ENCODE data around the gene DHX58. TPM values are rescaled to one million over a fixed set of nuclear protein-coding genes. Genes with fewer than 3 reads are reported as not detected.

DHX58 gene
- total RNA-seq, 2 experiments from 2014 or later: 10.3 to 19.4 TPM

- Histone ChIP-seq H3K36me3 (ENCODE audit: insufficient read depth, low read length) (no peaks in the 10 kb centered on the region), H3K4me1 (ENCODE audit: insufficient read depth, low read length, poor library complexity, severe bottlenecking) (no peaks in the 10 kb centered on the region), H2AFZ (ENCODE audit: low read length) (no peak overlapping the region), H3K79me2 (ENCODE audit: insufficient read depth, low read depth, low read length) (no peaks in the 10 kb centered on the region), H3K27ac (ENCODE audit: low read depth, low read length, poor library complexity, severe bottlenecking) (no peak overlapping the region), H4K20me1 (ENCODE audit: insufficient read depth, low read length) (no peaks in the 10 kb centered on the region), H3K4me2 (ENCODE audit: low read length) (no peak overlapping the region), H3K4me3 (ENCODE audit: low read depth, low read length, poor library complexity, severe bottlenecking) (no peak overlapping the region), H3K9me3 (ENCODE audit: low read length) (no peaks in the 10 kb centered on the region), H3K9me2 (ENCODE audit: insufficient read depth, low read length) (no peaks in the 10 kb centered on the region)
- BruUV-seq (replicated peaks): no TSS peak
- no peak for TF ChIP-seq CTCF (conservative IDR thresholded peaks at IDR 0.05; ENCODE audit: low read length)
- TF ChIP-seq EZH2phosphoT487 (IDR thresholded peaks at IDR 0.05; ENCODE audit: borderline replicate concordance, low read depth, low read length): no peak
- ChIA-PET CTCF (ENCODE audit: unreplicated experiment) (no interaction called here), POLR2A (interaction anchor here (0.9 kb wide), 1 partner anchor 327 kb away, joined by 4 read pairs; no protein-coding TSS in a partner anchor)
- intact Hi-C loops (cut with micrococcal nuclease; ENCODE audit: unreplicated experiment): no loop called here
- DNase-seq (ENCODE audit: low spot score): no peak
Observed at GRCh38 chr17:42090964-42091790, 21.3 kb downstream of the DHX58 start.

GRCh38 chr17:42088736-42089135, 23.8 kb downstream of the DHX58 start:
- intact Hi-C loops (cut with micrococcal nuclease; ENCODE audit: unreplicated experiment): no loop called here
- Histone ChIP-seq H4K20me1 (ENCODE audit: insufficient read depth, low read length) (no peaks in the 10 kb centered on the region), H3K27ac (ENCODE audit: low read depth, low read length, poor library complexity, severe bottlenecking) (no peak overlapping the region), H3K36me3 (ENCODE audit: insufficient read depth, low read length) (no peaks in the 10 kb centered on the region), H3K4me2 (ENCODE audit: low read length) (no peak overlapping the region), H3K9me3 (ENCODE audit: low read length) (no peaks in the 10 kb centered on the region), H3K9me2 (ENCODE audit: insufficient read depth, low read length) (no peaks in the 10 kb centered on the region), H3K4me3 (ENCODE audit: low read depth, low read length, poor library complexity, severe bottlenecking) (no peak overlapping the region), H3K4me1 (ENCODE audit: insufficient read depth, low read length, poor library complexity, severe bottlenecking) (no peaks in the 10 kb centered on the region), H3K79me2 (ENCODE audit: insufficient read depth, low read depth, low read length) (no peaks in the 10 kb centered on the region), H2AFZ (ENCODE audit: low read length) (no peak overlapping the region)
- TF ChIP-seq EZH2phosphoT487 (IDR thresholded peaks at IDR 0.05; ENCODE audit: borderline replicate concordance, low read depth, low read length) (no peak), CTCF (conservative IDR thresholded peaks at IDR 0.05; ENCODE audit: low read length) (no peak)
- DNase-seq (ENCODE audit: low spot score): no peak
- ChIA-PET CTCF (ENCODE audit: unreplicated experiment) (no interaction called here), POLR2A (interaction anchor here (0.6 kb wide), 1 partner anchor 411 kb away, joined by 4 read pairs; no protein-coding TSS in a partner anchor)
- BruUV-seq (replicated peaks): no TSS peak
